Hematopoietic multipotent progenitor cell treated with erythropoietin and hydrocortisone succinate and interleukin-3 and kit ligand, for 8 days (in vitro differentiated cells): ENCODE data around the gene MAP6.
A peak's percentile ranks its signal among the peaks of the same experiment; 100 is the strongest.
"Not testable (repeated sequence)": the region's sequence is repeated elsewhere in the genome, so short reads cannot be mapped to it uniquely, and the experiment has no call there.

ENCODE experiments used
- DNase-seq: peaks from one replicate; pipeline ENCODE4 v3.0.0-alpha.2; 2015

MAP6 gene

DNA sequence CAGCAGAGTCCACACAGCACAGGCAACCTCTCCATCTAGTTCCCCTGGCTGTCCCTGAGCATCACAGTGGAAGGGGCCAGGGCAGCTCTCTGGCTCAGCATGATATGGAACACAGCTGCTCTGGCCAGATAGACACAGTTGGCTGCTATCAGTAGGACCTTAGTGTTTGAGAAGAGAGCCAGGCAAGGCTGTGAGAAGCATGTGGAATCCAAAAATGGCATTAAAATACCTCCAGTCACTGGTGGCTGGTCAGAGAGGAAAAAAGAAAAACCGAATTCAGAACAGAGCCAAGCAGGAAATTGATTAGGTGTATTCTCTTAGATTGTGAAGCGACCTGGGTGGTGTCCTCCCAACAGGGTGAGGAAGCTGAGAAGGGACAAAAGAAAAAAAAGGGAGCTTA is 78.9 kb downstream of the MAP6 start:
- DNase-seq, result peak; percentile 99

GRCh38 chr11:75589051-75589450 is 79.8 kb downstream of the MAP6 start:
- no peak for DNase-seq

GRCh38 chr11:75588051-75588481 is 80.8 kb downstream of the MAP6 start:
- no peak for DNase-seq

DNA sequence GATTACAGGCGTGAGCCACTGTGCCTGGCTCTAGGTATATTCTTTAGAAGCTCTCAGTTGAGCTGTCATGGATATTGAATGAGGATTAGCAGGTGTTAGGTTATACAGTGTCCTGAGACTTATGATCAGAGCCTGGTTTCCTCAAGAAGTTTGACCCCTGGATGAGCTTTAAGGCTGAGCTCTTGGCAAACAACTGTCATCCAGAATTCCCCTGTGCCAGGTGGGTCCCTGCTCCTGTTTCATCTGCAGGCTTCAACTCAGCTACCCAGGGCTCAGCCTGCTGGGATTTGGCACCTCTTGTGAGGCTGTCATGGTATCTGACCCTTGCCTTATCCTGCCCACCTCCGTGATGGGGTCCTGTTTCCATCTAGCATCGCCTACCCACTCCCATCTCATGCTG is 82.4 kb downstream of the MAP6 start:
- no peak for DNase-seq

GRCh38 chr11:75585293-75585670 is 83.6 kb downstream of the MAP6 start:
- no peak for DNase-seq

DNA sequence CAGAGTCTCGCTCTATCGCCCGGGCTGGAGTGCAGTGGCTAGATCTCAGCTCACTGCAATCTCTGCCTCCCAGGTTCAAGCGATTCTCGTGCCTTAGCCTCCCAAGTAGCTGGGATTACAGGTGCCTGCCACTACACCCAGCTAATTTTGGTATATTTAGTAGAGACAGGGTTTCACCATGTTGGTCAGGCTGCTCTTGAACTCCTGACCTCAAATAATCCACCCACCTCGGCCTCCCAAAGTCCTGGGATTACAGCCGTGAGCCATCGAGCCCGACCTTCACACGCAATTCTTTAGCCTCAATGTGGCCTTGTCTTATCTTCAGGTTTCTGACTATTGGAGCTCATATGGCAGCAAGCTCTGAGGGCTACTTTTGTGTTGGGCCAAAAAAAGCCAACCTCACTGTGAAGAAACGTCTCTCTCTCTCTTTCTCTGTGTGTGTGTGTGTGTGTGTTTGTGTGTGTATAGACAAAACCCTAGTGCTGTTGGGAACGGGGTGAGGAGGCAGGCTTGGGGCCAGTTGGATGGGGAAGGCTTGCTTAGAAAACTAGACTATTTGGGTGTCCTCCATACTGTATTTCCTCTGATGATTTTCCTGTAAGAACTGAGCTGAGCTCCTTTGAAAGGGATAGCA is 84.1 kb downstream of the MAP6 start:
- DNase-seq, result not testable (repeated sequence)

DNA sequence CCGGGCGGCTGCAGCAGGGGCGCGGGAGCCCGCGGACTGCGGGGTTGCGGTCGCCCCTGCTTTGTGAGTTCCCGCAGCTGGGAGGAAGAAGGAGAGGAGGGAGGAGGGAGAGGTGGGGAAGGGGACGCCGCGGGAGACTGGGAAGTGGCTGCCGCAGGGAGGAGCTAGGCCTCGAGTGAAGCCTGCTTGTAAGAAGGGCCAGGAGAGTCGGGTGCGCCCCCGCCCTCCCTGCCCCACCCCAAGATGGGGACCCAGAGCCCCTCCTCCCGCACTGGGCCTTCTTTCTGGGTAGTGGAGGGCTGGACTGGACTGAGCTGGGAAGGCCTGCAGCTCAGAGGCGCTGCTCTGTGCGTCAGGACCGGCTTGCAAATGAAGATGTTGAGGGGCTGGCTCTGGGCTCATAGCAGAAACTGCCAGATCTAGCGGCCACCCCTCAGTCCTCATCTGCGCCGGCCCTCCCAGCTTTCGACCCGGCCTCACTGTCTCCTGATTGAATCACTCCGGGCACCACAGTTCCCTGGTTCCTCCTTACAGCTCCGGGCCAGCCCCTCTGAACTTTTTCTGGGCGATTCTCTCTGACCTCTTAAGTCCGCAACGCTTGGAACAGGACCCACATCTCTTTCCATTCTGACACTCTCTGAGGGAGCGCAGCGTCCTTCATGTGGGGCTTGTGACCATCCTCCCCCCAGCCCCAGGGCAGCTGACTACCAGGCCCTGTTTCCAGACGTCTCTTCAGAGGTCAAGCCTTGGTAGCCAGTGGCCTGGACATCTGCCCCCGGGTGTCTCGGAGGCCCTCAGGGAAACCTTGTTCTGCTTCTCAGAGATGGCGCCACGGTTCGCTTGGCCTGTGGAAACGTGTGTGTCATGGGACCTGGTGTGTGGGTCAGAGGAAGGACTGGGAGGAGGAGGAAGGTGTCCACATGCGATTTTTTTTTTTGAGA is 84.8 kb downstream of the MAP6 start:
- DNase-seq, result peak; percentile 67

GRCh38 chr11:75582895-75583717 is 85.7 kb downstream of the MAP6 start:
- peak; percentile 69 for DNase-seq

- DNase-seq, result no peak
These were observed 86.3 kb downstream of the MAP6 start for GRCh38 chr11:75582506-75582894.

DNA sequence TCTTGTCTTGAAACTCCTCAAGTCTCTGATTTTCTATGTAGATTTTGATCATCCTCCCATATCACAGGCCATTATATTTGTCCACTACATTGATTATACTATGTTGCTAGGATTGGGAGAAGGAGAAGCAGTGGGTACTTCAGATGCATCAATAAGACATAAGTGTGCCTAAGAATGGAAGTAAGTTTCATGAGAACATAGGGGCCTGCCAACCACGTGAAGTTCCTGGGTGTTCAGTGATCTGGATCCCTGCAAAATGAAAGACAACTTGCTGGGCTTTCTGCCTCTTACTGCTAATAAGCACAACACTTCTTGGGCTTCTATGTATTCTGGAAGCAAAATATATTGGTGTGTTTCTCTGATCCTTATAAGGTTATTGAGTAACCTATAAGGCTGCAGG is 89.0 kb downstream of the MAP6 start:
- DNase-seq, result no peak

- no peak for DNase-seq
These were observed 89.9 kb downstream of the MAP6 start for GRCh38 chr11:75578977-75579376.

GRCh38 chr11:75577207-75577606 is 91.6 kb downstream of the MAP6 start:
- peak; percentile 50 for DNase-seq

GRCh38 chr11:75576499-75576918 is 92.3 kb downstream of the MAP6 start:
- DNase-seq, result peak; percentile 70

- no peak for DNase-seq
These were observed 92.8 kb downstream of the MAP6 start for GRCh38 chr11:75576017-75576416.

DNA sequence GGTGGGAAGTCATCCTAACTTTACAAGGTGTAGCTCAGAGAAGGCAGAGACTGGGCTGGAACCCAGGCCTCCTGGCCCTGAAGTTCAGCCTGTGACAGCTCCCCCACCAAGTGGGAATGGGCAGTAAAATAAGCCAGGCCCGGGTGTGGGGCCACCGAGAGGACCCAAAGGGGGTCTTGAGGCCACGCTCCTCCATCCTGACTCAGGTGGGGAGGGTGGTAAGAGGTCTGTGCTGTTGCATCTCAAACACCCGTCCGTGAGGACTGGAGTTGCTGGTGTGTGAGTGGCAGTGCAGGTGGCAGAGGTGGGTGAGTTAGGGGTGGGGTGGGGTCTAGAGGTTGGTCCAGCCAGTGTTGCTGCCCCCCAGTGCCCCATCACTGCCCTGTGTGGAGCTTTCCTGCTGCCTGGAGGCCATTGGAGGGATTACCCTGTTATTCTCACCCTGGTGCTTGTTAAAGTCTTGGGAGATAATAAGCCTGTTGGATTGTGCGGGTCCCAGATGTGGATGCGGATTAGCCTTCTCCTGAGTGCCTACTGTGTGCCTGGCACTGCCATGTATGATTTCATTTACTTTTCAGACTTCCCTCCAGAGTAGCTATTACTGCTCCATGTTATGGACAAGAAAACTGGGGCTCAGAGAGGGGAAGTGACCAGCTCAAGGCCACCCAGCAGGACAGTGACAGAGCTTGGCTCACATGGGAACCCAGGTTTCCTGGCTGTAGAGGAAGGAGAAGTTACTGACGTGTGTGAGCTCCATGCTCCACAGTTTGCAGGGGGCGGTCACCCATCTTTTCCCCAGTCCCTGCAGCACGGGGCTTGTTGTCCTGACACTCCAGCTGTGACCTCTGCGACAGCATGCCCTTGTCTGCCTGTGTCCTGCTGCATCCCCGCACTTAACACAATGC is 93.9 kb downstream of the MAP6 start:
- DNase-seq, result no peak

DNA sequence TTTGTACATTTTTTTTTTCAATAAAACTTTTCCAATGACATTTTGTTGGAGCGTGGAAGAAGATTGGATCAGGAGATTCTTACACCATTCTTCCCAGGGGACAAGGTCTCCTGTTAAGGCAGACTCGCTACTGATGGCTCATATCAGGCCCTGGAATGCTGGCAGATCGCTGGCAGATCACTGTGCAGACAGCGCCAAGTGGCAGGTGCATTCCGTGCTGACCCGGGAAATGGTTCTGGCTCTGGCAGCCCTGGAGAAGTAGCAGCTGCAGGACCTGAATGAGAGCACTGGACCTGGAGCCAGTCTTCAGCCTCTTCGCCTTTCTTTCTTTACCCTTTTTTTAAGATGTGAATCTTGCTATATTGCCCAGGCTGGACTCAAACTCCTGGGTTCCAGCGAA is 96.1 kb downstream of the MAP6 start:
- DNase-seq, result no peak

- no peak for DNase-seq
These were observed 97.2 kb downstream of the MAP6 start for GRCh38 chr11:75571625-75572024.

GRCh38 chr11:75570559-75571139 is 98.2 kb downstream of the MAP6 start:
- DNase-seq, result no peak

- no peak for DNase-seq
These were observed 100.1 kb downstream of the MAP6 start for GRCh38 chr11:75568616-75569219.

GRCh38 chr11:75567971-75568370 is 100.9 kb downstream of the MAP6 start:
- DNase-seq, result no peak

DNA sequence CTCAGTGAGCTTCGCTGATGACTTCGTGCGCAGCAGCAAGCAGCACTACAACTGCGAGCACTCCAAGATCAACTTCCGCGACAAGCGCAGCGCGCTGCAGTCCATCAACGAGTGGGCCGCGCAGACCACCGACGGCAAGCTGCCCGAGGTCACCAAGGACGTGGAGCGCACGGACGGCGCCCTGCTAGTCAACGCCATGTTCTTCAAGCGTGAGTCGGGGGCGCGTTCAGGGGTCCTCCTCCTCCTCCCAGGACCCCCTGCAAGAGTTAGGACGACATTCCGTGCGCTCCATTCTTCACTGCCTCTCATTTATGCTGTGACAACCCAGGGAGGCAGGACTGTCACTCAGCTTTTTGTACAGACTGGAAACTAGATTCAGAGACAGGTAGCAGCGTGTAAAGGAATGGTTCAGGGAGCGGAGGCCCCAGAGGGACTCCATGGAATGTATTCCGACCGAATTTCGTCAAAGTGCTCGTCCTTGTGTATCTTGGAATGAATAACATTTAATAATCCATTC is 102.0 kb downstream of the MAP6 start:
- no peak for DNase-seq
